Neural crest cell (in vitro differentiated cells): ENCODE data around the gene OVOL2. TPM values are rescaled to one million over a fixed set of nuclear protein-coding genes. Genes with fewer than 3 reads are reported as not detected.
A peak's percentile ranks its signal among the peaks of the same experiment; 100 is the strongest.
"Not testable (repeated sequence)": the region's sequence is repeated elsewhere in the genome, so short reads cannot be mapped to it uniquely, and the experiment has no call there.

Source experiments
- DNase-seq: peaks from one replicate; pipeline ENCODE4 v3.0.0; 2021; ENCODE audit warnings: low read depth, mixed read lengths, low spot score
- H3K27ac Mint-ChIP-seq: one replicate; pipeline ENCODE4 v1.8.0; 2021; ENCODE audit warnings: mild to moderate bottlenecking, mixed read lengths; ENCODE audit not compliant: unreplicated experiment
- H3K27me3 Mint-ChIP-seq: 2 replicates; pipeline ENCODE4 v1.8.0; 2021; ENCODE audit warnings: low read depth, mild to moderate bottlenecking, mixed read lengths
- H3K36me3 Mint-ChIP-seq: 2 replicates; pipeline ENCODE4 v1.8.0; 2021; ENCODE audit warnings: low read depth, mild to moderate bottlenecking, mixed read lengths
- H3K4me1 Mint-ChIP-seq: 2 replicates; pipeline ENCODE4 v1.8.0; 2021; ENCODE audit warnings: mixed read lengths
- H3K4me3 Mint-ChIP-seq: one replicate; pipeline ENCODE4 v1.8.0; 2021; ENCODE audit warnings: mild to moderate bottlenecking, mixed read lengths
- H3K9me3 Mint-ChIP-seq: 2 replicates; pipeline ENCODE4 v1.8.0; 2021; ENCODE audit warnings: mixed read lengths
- CTCF ChIP-seq: fragments of 200-600 bp; sonication (generic); conservative IDR thresholded peaks from 2 replicates; pipeline ENCODE4 v1.5.0; 2021; ENCODE audit warnings: antibody characterized with exemption, mild to moderate bottlenecking
- total RNA-seq: library from RNA; stranded (reverse); gene quantifications from 2 replicates; pipeline ENCODE4 v1.2.1, GENCODE V29; 2021

Gene OVOL2
- total RNA-seq, 1 donor from 2014 or later: not detected

GRCh38 chr20:18087054-18087453, 29.3 kb upstream of the OVOL2 start:
- no peaks in the 10 kb centered on the region for H3K9me3 Mint-ChIP-seq

GRCh38 chr20:18080836-18081235, 23.1 kb upstream of the OVOL2 start:
- not testable (repeated sequence) for H3K9me3 Mint-ChIP-seq, H3K36me3 Mint-ChIP-seq, H3K27ac Mint-ChIP-seq, DNase-seq, H3K4me3 Mint-ChIP-seq, H3K4me1 Mint-ChIP-seq
- H3K27me3 Mint-ChIP-seq: peaks cover 26% of the 10 kb centered on the region

More at GRCh38 chr20:18087054-18087453, 29.3 kb upstream of the OVOL2 start:
- Mint-ChIP-seq H3K4me1 (no peaks in the 10 kb centered on the region), H3K4me3 (no peak overlapping the region), H3K27me3 (peaks cover 6% of the 10 kb centered on the region), H3K36me3 (no peaks in the 10 kb centered on the region), H3K27ac (no peak overlapping the region)
- no peak for DNase-seq
- no peak for TF ChIP-seq CTCF

GRCh38 chr20:18079756-18080353, 22.1 kb upstream of the OVOL2 start:
- Mint-ChIP-seq H3K36me3 (no peaks in the 10 kb centered on the region), H3K4me1 (no peaks in the 10 kb centered on the region), H3K27ac (no peak overlapping the region), H3K9me3 (no peaks in the 10 kb centered on the region), H3K27me3 (peaks cover 28% of the 10 kb centered on the region), H3K4me3 (no peak overlapping the region)
- no peak for DNase-seq
- no peak for TF ChIP-seq CTCF

GRCh38 chr20:18077157-18077556, 19.4 kb upstream of the OVOL2 start:
- Mint-ChIP-seq H3K27me3 (peaks cover 43% of the 10 kb centered on the region), H3K27ac (no peak overlapping the region), H3K4me3 (no peak overlapping the region), H3K9me3 (no peaks in the 10 kb centered on the region), H3K36me3 (no peaks in the 10 kb centered on the region), H3K4me1 (no peaks in the 10 kb centered on the region)
- no peak for DNase-seq
- TF ChIP-seq CTCF: no peak

GRCh38 chr20:18072532-18072931, 14.8 kb upstream of the OVOL2 start:
- no peak for DNase-seq
- Mint-ChIP-seq H3K4me3 (no peak overlapping the region), H3K9me3 (no peaks in the 10 kb centered on the region), H3K4me1 (no peaks in the 10 kb centered on the region), H3K27ac (no peak overlapping the region), H3K27me3 (peaks cover 58% of the 10 kb centered on the region), H3K36me3 (no peaks in the 10 kb centered on the region)
- no peak for TF ChIP-seq CTCF

- Mint-ChIP-seq H3K36me3 (no peaks in the 10 kb centered on the region), H3K4me3 (no peak overlapping the region), H3K9me3 (no peaks in the 10 kb centered on the region), H3K4me1 (no peaks in the 10 kb centered on the region), H3K27me3 (peaks cover 70% of the 10 kb centered on the region), H3K27ac (no peak overlapping the region)
- TF ChIP-seq CTCF: peak; percentile 48
- DNase-seq: no peak
Measured at GRCh38 chr20:18066421-18067333, 9.0 kb upstream of the OVOL2 start.
